ENCODE results near the gene TECTA.

TECTA gene

DNA sequence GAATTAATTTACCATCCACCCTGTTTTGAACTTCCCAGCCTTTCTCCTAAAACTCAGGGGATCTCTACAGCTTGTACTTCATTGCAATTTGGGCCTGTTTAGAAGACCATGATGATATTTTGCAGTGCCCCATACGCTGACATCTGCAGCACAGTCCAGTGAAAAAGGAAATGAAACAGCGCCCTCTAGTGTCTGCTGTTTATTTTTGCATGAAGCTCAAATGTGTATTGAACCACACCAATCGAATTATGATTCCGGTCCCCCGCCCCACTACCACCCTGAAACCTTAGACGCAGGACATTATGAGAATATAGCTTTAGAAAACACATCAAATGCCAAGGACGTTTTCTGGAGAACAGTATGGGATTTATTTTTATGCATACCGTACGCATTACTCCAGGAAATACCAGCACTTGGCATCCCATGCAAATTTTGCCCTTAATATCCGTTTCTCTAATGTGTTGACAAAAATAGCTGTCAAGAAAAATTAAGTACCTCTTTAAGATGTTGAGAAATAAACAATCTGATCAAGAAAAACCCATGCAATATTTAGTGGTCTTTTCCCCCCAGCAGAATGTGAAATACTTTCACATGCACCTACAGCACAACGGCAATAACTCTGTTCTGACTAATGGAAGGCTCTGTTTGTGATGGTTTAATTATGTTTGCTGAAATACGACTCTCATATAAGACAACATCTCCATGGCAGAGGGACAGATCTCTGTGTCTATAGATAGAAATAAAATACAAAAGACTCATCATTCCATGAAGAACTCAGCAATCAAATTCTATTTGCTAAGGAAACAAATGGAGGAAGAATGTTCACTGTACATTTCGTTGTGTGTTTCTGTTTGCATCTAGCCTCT lies 93.9 kb downstream of the TECTA start:
- Histone ChIP-seq H3K9me2 (replicated peaks; ENCODE audit: insufficient read depth, low read length) (no peaks in the 10 kb centered on the region), H3F3A (ENCODE audit: insufficient read depth, low read length) (no peaks in the 10 kb centered on the region), H4K20me1 (ENCODE audit: insufficient read depth, low read length) (no peaks in the 10 kb centered on the region), H3K27me3 (replicated peaks; ENCODE audit: insufficient read depth, low read length) (no peaks in the 10 kb centered on the region), H3K36me3 (replicated peaks; ENCODE audit: insufficient read depth, low read length) (no peaks in the 10 kb centered on the region), H3K4me1 (ENCODE audit: low read length) (no peaks in the 10 kb centered on the region), H3K4me3 (ENCODE audit: low read length) (no peak overlapping the region), H3K4me2 (ENCODE audit: low read depth, low read length) (no peak overlapping the region), H3K27ac (ENCODE audit: low read length) (no peak overlapping the region), H3K9ac (ENCODE audit: low read length) (no peak overlapping the region), H2AFZ (ENCODE audit: low read length) (no peak overlapping the region), H3K79me2 (ENCODE audit: low read length) (no peaks in the 10 kb centered on the region), H3K9me3 (replicated peaks; ENCODE audit: insufficient read depth, low read length) (no peaks in the 10 kb centered on the region)
- DNase-seq, result peak; percentile 72
- TF ChIP-seq EZH2phosphoT487 (IDR thresholded peaks at IDR 0.05; ENCODE audit: low read length) (no peak), EZH2 (optimal IDR thresholded peaks at IDR 0.05; ENCODE audit: low read depth, low read length) (no peak)
- TF ChIP-seq, protein P1, sequence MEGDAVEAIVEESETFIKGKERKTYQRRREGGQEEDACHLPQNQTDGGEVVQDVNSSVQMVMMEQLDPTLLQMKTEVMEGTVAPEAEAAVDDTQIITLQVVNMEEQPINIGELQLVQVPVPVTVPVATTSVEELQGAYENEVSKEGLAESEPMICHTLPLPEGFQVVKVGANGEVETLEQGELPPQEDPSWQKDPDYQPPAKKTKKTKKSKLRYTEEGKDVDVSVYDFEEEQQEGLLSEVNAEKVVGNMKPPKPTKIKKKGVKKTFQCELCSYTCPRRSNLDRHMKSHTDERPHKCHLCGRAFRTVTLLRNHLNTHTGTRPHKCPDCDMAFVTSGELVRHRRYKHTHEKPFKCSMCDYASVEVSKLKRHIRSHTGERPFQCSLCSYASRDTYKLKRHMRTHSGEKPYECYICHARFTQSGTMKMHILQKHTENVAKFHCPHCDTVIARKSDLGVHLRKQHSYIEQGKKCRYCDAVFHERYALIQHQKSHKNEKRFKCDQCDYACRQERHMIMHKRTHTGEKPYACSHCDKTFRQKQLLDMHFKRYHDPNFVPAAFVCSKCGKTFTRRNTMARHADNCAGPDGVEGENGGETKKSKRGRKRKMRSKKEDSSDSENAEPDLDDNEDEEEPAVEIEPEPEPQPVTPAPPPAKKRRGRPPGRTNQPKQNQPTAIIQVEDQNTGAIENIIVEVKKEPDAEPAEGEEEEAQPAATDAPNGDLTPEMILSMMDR (IDR thresholded peaks at IDR 0.05; ENCODE audit: low read length), result peak; percentile 81

DNA sequence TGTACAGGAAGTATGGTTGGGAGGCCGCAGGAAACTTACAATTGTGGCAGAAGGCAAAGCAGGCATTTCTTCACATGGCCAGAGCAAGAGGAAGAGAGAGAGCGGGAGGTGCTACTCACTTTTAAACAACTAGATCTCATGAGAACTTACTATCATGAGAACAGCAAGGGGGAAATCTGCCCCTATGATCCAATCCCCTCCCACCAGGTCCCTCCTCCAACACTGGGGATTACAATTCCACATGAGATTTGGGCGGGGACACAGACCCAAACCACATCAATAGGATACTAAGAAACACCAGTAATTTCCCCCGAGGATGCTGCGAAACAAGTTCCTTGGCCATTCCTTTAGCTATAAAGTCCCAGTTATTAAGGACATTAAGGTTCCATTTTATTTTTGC lies 97.4 kb downstream of the TECTA start:
- Histone ChIP-seq H3K4me2 (ENCODE audit: low read depth, low read length) (no peak overlapping the region), H3K4me1 (ENCODE audit: low read length) (no peaks in the 10 kb centered on the region), H3K27ac (ENCODE audit: low read length) (no peak overlapping the region), H4K20me1 (ENCODE audit: insufficient read depth, low read length) (no peaks in the 10 kb centered on the region), H3K79me2 (ENCODE audit: low read length) (no peaks in the 10 kb centered on the region), H2AFZ (ENCODE audit: low read length) (no peak overlapping the region), H3K9me3 (replicated peaks; ENCODE audit: insufficient read depth, low read length) (no peaks in the 10 kb centered on the region), H3K9me2 (replicated peaks; ENCODE audit: insufficient read depth, low read length) (no peaks in the 10 kb centered on the region), H3K4me3 (ENCODE audit: low read length) (no peak overlapping the region), H3K27me3 (replicated peaks; ENCODE audit: insufficient read depth, low read length) (no peaks in the 10 kb centered on the region), H3K36me3 (replicated peaks; ENCODE audit: insufficient read depth, low read length) (no peaks in the 10 kb centered on the region), H3F3A (ENCODE audit: insufficient read depth, low read length) (no peaks in the 10 kb centered on the region), H3K9ac (ENCODE audit: low read length) (no peak overlapping the region)
- TF ChIP-seq EZH2 (optimal IDR thresholded peaks at IDR 0.05; ENCODE audit: low read depth, low read length), result no peak
- TF ChIP-seq, protein P1 (IDR thresholded peaks at IDR 0.05; ENCODE audit: low read length), result no peak
- no peak for TF ChIP-seq EZH2phosphoT487 (IDR thresholded peaks at IDR 0.05; ENCODE audit: low read length)
- no peak for DNase-seq

DNA sequence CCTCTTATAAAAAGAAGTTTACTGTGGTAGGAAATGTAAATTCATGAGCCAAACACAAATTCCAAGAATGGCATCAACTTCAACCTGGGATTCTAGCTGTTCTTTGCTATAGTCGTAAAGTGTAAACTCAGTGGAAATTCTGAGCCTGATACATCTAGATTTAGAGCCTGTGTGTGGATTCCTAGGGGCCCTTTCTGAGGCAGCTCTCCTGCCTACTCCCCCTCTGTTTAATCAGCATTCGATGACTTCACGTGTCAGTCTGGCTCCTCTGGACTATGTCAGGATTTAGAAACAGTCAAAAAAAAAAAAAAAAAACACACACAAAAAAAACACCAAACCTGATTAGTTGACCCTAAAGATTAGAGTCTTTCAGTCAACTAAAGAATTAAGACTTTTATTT lies 98.5 kb downstream of the TECTA start:
- Histone ChIP-seq H3K4me1 (ENCODE audit: low read length) (no peaks in the 10 kb centered on the region), H3F3A (ENCODE audit: insufficient read depth, low read length) (no peaks in the 10 kb centered on the region), H2AFZ (ENCODE audit: low read length) (no peak overlapping the region), H3K79me2 (ENCODE audit: low read length) (no peaks in the 10 kb centered on the region), H3K27ac (ENCODE audit: low read length) (no peak overlapping the region), H3K9me3 (replicated peaks; ENCODE audit: insufficient read depth, low read length) (no peaks in the 10 kb centered on the region), H3K36me3 (replicated peaks; ENCODE audit: insufficient read depth, low read length) (no peaks in the 10 kb centered on the region), H4K20me1 (ENCODE audit: insufficient read depth, low read length) (no peaks in the 10 kb centered on the region), H3K4me2 (ENCODE audit: low read depth, low read length) (no peak overlapping the region), H3K9me2 (replicated peaks; ENCODE audit: insufficient read depth, low read length) (no peaks in the 10 kb centered on the region), H3K4me3 (ENCODE audit: low read length) (no peak overlapping the region), H3K9ac (ENCODE audit: low read length) (no peak overlapping the region), H3K27me3 (replicated peaks; ENCODE audit: insufficient read depth, low read length) (no peaks in the 10 kb centered on the region)
- TF ChIP-seq EZH2 (optimal IDR thresholded peaks at IDR 0.05; ENCODE audit: low read depth, low read length) (no peak), EZH2phosphoT487 (IDR thresholded peaks at IDR 0.05; ENCODE audit: low read length) (no peak)
- TF ChIP-seq, protein P1 (IDR thresholded peaks at IDR 0.05; ENCODE audit: low read length), result no peak
- no peak for DNase-seq

Data from MM.1S (cell line).